Measurements from ENCODE around the gene GH1. TPM values are rescaled to one million over a fixed set of nuclear protein-coding genes. Genes with fewer than 3 reads are reported as not detected.

The GH1 gene
- polyA plus RNA-seq, 1 experiment, result not detected

- CTCF ChIA-PET, result interaction anchor here (1.0 to 2.8 kb wide), 4 partner anchors 22 to 85 kb away, joined by 3 to 20 read pairs (median 4); partner anchors contain the start of gene GH1
- no peak for DNase-seq (ENCODE audit: low read depth)
- no peaks in the 10 kb centered on the region for H3K36me3 ChIP-seq (ENCODE audit: control insufficient read depth, insufficient read depth, low read length)
- no peak overlapping the region for H3K4me3 ChIP-seq (ENCODE audit: low read depth, low read length)
- H3K27me3 ChIP-seq (ENCODE audit: control insufficient read depth, insufficient read depth, low read length), result no peaks in the 10 kb centered on the region
- no peak for TF ChIP-seq CTCF (IDR thresholded peaks at IDR 0.05; ENCODE audit: insufficient read depth, low read depth, low read length)
- POLR2A ChIA-PET, result no interaction called here
These were observed 21.9 kb upstream of the GH1 start for GRCh38 chr17:63940584-63940983.

- DNase-seq (ENCODE audit: low read depth), result no peak
- TF ChIP-seq CTCF (IDR thresholded peaks at IDR 0.05; ENCODE audit: insufficient read depth, low read depth, low read length), result no peak
- ChIA-PET CTCF (interaction anchor here (1.0 to 2.8 kb wide), 4 partner anchors 21 to 86 kb away, joined by 3 to 20 read pairs (median 4); partner anchors contain the start of gene GH1), POLR2A (no interaction called here)
- Histone ChIP-seq H3K4me3 (ENCODE audit: low read depth, low read length) (no peak overlapping the region), H3K27me3 (ENCODE audit: control insufficient read depth, insufficient read depth, low read length) (peaks cover 2% of the 10 kb centered on the region; the same call in 1 of the 2 replicates), H3K36me3 (ENCODE audit: control insufficient read depth, insufficient read depth, low read length) (no peaks in the 10 kb centered on the region)
These were observed 21.2 kb upstream of the GH1 start for GRCh38 chr17:63939884-63940283.

GRCh38 chr17:63939401-63939800, 20.8 kb upstream of the GH1 start:
- Histone ChIP-seq H3K27me3 (ENCODE audit: control insufficient read depth, insufficient read depth, low read length) (peaks cover 6% of the 10 kb centered on the region), H3K4me3 (ENCODE audit: low read depth, low read length) (no peak overlapping the region), H3K36me3 (ENCODE audit: control insufficient read depth, insufficient read depth, low read length) (no peaks in the 10 kb centered on the region)
- ChIA-PET POLR2A (no interaction called here), CTCF (interaction anchor here (1.0 to 2.8 kb wide), 4 partner anchors 20 to 86 kb away, joined by 3 to 20 read pairs (median 4); partner anchors contain the start of gene GH1)
- no peak for DNase-seq (ENCODE audit: low read depth)
- TF ChIP-seq CTCF (IDR thresholded peaks at IDR 0.05; ENCODE audit: insufficient read depth, low read depth, low read length), result no peak

GRCh38 chr17:63937920-63938319, 19.3 kb upstream of the GH1 start:
- ChIA-PET CTCF (interaction anchor here (0.8 to 1.9 kb wide), 3 partner anchors 8 to 88 kb away, joined by 3 to 8 read pairs (median 3); no protein-coding TSS in a partner anchor), POLR2A (no interaction called here)
- Histone ChIP-seq H3K4me3 (ENCODE audit: low read depth, low read length) (no peak overlapping the region), H3K36me3 (ENCODE audit: control insufficient read depth, insufficient read depth, low read length) (no peaks in the 10 kb centered on the region), H3K27me3 (ENCODE audit: control insufficient read depth, insufficient read depth, low read length) (peaks cover 10% of the 10 kb centered on the region)
- TF ChIP-seq CTCF (IDR thresholded peaks at IDR 0.05; ENCODE audit: insufficient read depth, low read depth, low read length), result no peak
- no peak for DNase-seq (ENCODE audit: low read depth)

GRCh38 chr17:63937319-63937718, 18.7 kb upstream of the GH1 start:
- Histone ChIP-seq H3K36me3 (ENCODE audit: control insufficient read depth, insufficient read depth, low read length) (no peaks in the 10 kb centered on the region), H3K27me3 (ENCODE audit: control insufficient read depth, insufficient read depth, low read length) (peaks cover 10% of the 10 kb centered on the region), H3K4me3 (ENCODE audit: low read depth, low read length) (no peak overlapping the region)
- ChIA-PET POLR2A (no interaction called here), CTCF (interaction anchor here (0.8 to 1.9 kb wide), 3 partner anchors 9 to 89 kb away, joined by 3 to 8 read pairs (median 3); no protein-coding TSS in a partner anchor)
- DNase-seq (ENCODE audit: low read depth), result no peak
- TF ChIP-seq CTCF (IDR thresholded peaks at IDR 0.05; ENCODE audit: insufficient read depth, low read depth, low read length), result no peak
